Left lobe of liver (tissue), 2 donors: ENCODE results near the gene SMAD6. TPM values are rescaled to one million over a fixed set of nuclear protein-coding genes. Genes with fewer than 3 reads are reported as not detected.
"Not testable (repeated sequence)": the region's sequence is repeated elsewhere in the genome, so short reads cannot be mapped to it uniquely, and the experiment has no call there.

Experiments
- ATAC-seq: fragments of 200-7000 bp; cut with Tn5 transposase; one replicate; pipeline ENCODE4 v1.9.1; 2020; ENCODE audit warnings: mild to moderate bottlenecking, moderate library complexity
- DNase-seq: peaks from one replicate; pipeline ENCODE4 v3.0.0-alpha.2; 2020; ENCODE audit warnings: low spot score
- total RNA-seq: library from RNA; stranded (reverse); gene quantifications from one replicate; pipeline ENCODE4 v1.2.1, GENCODE V29; 2021
- donor health status: DM: no; HTN: no; CAD: no; lungs with moderate emphysema.
- donor health status: DM: no; HTN: yes; CAD: no.

Gene SMAD6
- total RNA-seq, 1 donor from 2014 or later = 16.2 TPM

DNA sequence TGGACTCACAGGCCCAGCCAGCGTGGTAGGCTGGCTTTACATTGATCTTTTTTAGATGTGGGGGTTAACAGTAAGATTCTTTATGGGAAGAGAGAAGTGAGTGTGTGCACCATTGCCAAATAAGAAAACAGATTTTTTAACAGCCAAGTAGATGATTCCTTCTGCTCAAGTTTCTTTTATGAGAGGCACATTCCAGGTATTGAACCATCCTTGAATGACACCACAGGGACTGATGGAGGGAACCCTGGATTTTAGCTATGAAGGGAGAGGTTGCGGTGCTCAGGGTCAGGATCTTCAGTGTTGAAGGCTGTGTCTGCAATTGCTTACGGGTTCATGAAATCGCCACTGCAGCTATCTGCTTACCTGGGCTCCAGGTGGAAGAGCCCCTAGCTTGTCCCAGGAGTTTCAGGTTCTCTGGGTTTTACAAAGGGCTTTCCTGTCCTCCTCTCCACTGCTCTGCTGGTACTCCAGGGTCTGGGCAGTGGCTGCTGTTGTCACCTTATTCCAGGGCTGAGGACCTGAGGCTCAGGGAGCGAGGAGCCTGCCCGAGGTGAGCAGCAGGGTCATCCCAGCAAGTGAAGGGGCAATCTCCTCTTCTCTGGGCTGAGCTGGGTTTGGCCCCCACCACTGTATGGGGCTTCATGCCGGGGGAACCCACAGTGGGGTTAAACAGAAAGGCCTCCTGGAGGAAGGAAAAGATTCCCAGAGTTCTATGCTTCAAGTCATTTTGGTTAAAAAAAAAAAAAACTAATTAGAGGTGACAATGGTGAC, 53.4 kb downstream of the SMAD6 start:
- DNase-seq (no peak), ATAC-seq (no peak)

GRCh38 chr15:66756295-66756694, 54.3 kb downstream of the SMAD6 start:
- DNase-seq (no peak), ATAC-seq (no peak)

- DNase-seq (no peak), ATAC-seq (no peak)
These were observed 55.0 kb downstream of the SMAD6 start for GRCh38 chr15:66757030-66757429.

GRCh38 chr15:66757521-66757920, 55.5 kb downstream of the SMAD6 start:
- ATAC-seq (no peak), DNase-seq (no peak)

DNA sequence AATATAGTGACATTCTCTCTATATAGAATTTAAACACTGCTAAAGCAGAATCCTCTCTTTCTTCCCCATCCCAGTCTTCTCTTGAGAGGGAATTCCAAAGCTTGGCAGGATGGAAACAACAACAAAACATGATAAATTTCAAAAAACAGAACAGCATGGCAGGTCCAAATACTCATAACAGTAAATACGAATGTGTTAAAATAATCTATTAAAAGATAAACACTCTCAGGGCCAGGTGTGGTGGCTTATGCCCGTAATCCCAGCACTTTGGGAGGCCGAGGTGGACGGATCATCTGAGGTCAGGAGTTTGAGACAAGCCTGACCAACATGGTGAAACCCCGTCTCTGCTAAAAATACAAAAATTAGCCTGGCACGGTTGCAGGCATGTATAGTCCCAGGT, 56.2 kb downstream of the SMAD6 start:
- ATAC-seq, DNase-seq: not testable (repeated sequence)

GRCh38 chr15:66758844-66759243, 56.8 kb downstream of the SMAD6 start:
- ATAC-seq (no peak), DNase-seq (no peak)

GRCh38 chr15:66760097-66760967, 58.3 kb downstream of the SMAD6 start:
- ATAC-seq = peak; percentile 30
- DNase-seq = no peak

DNA sequence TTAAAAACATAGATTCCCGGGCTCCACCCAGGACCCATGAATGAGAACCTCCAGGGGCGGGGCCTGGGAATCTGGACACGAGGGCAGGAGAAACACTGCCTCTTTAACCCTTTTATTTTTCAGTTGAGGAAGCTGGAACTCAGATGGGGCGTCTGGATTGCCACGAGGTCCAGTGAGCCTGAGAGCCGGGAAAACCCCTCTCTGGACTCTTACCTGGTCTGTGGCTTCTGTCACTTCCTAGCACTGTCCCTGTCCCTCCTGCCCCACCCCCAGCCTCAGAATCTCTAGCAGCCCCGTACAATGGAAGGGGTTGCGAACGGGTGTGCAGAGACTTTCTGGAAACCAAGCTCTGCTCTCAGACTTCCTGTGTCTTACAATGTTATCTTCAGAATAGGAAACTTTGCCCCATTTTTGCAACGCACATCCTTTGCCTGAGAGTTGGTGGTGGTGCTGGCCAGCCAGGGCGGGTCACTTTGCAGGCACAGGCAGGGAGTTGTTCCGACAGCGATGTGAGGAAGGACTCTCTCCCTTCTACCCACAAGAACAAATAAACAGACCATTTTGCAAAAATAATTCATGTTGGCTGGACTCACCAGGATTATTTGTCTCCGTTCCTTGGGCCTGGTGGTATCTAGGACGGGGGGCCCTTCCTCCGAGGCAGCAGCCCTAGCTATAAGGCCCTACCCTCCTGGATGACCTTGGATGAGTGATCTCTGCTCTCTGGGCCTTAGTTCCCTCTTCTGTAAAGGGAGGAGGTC, 59.1 kb downstream of the SMAD6 start:
- peak; percentile 35 for ATAC-seq
- DNase-seq = no peak

DNA sequence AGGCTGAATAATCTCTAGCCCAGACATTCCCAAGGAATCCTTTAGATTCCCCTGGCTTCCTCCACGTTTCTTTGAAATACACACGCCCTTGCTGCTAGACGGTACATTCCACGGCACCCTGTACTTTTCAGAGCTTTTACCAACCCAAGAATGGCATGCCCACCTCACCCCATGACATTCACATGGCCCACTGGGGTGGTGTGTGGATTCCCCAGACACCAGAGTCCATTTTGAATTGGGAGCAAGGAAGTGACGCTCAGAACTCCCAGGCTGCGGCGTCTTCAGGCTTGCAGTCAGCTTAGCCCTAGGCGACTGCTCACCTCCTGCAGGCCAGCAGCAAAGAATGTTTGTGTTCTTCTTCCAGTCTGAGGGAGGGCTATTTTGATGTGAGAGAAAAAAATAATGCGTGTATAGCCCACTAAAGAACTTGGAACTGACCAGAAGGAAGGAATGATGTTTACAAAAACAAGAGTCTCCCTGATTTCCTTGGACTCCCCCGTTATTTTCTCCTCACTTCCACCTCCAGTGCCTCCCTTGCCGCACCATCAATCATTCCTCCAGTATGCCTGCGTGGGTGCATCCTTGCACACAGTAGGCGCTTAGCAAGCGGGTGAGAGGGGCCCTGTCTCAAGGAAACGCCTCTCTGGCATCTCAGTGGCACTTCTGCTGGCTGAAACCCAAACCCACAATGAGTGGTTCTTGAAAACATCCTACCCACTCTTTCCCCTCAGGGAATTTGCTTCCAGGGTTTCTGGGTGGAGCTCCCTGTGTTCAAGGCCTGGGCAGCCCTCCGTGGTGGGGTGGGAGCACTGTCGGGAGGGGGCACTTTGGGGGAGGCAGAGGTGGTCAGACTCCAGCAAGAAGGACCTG, 59.9 kb downstream of the SMAD6 start:
- DNase-seq = no peak
- no peak for ATAC-seq

DNA sequence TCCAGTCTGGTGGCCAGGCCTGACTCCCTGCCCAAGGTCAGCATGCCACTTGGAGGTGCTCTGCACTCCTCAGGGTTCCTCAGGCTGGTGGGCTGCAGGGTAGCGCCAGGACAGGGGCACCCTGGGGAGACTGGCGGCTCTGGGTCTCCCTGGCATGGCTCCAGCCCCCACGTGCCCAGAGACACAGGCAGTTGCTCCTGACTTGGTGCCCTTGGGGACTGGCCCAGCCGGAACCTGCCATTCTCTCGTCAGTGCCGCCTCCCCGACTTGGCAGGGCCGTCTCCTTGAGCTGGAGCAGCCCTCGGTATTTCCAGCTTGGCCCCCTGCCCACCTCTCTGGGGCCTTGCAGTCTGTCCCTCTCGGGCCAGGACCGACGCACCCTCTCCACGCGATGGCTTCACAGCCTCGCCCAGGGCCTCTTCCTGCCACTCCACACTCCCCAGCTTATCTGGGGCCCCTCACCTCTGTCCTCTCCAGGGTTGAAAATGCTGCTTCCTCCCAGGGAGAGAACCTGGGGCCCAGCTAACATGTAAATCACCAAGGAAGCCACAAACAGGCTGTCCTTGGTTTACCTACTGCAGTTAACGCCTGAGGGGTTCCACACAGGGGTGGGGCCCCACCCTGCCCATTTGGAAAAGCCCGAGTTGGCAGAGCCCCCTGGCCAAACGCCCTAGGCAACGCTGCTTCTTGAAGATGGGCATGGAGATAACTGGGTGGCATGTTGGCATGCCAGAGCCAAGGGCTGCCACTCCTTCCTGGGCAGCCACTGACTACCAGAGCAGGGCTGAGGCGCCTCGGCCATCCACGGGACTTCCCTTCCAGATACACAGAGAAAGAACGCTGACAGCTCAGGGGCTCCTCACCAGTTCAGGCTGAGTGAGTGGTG, 61.4 kb downstream of the SMAD6 start:
- peak; percentile 73 for DNase-seq
- peak; percentile 31 for ATAC-seq

DNA sequence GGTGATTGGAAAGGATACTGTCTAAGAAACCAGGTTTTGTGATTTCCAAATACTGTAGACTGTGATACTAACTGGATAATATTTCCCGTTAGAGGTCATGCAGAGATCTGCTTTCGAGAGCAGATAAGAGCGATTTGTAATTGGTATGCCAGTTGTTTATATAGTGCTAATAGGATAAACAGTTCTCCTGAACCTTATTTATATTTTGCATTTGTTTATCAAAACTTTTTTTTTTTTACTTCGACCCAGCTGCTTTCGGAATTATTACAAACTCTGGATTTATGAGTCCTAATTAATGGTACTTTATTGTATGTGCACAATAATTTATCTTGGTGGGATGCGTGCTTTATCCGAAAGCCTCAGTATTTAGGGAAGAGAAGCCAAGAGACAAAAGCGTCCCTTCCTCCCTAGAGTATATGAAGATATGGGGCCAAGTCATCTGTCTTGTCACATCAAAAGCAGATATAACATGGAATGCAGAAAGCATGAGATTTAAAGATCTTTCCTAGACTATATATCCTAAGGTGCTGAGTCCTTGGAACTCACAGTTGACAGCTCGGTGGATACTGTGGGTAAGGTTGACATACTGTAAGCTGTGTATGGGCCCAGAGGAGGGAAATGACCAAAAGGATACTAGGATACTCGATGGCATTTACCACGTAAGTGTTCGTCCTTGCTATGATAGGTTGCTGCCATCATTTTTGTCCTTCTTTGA, 62.2 kb downstream of the SMAD6 start:
- no peak for DNase-seq
- no peak for ATAC-seq

GRCh38 chr15:66765478-66766281, 63.6 kb downstream of the SMAD6 start:
- DNase-seq = peak; percentile 76
- ATAC-seq = peak; percentile 47

DNA sequence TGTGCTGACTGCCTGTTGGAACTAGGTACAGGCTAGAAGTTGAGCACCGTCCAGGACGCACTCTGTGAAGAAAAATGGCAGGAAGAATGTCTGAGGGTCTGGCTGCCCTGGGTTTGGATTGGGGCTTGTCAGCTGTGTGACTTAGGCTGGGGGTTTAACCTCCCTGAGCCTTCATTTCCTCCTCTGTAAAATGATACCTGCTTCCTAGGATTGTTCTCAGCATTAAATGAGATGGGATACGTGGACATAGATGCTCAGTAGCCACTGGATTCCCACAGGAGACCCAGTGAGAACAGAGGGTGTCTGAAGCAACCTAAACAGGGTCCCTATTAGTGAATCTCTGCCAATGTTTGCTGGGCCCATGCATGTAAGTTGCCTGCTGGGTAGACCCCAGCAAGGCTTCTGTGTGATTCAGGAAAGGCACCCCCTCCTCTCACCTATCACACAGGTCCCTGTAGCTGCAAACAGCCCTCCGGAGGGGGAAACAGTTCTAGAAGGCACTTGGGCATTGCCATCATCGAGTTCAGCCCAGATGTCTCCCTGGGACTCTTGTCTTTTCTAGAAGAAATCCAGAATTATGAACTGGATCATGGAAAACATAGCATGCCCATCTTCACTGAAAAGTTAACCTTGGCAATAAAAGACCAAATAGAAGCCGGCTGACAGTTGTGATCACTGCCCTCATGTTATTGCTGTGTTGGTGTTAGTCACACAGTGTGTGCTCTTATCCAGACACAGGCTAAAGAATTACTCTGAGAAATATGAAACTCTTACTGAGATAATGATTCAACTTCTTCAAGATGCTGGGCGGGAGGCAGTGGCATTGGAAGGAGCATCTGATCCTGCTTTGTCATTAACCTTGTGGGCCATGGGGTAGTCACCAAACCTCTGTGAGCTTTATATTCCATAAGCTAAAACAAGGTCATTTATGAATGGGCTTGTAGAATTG, 64.5 kb downstream of the SMAD6 start:
- DNase-seq (no peak), ATAC-seq (no peak)

DNA sequence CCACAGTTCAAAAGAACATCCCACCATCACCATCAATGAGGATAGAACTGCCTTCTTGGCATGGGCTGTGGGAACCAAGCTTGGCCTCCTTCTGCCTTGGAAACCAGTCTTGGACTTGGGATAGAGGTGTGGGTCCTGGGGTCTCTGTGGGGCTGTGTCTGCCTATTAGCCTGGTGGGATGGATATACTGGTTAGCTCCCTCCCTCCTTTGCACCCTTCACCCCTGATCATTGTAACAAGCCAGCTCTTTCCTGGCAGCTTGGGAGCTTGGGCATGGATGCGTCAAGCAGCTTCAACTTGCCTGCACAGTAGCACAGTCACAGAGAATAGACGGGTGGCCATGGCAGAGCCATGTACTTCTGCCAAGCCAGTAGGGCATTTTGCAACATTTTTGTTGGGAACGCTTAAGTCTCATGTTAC, 65.2 kb downstream of the SMAD6 start:
- DNase-seq (no peak), ATAC-seq (peak; percentile 68)

DNA sequence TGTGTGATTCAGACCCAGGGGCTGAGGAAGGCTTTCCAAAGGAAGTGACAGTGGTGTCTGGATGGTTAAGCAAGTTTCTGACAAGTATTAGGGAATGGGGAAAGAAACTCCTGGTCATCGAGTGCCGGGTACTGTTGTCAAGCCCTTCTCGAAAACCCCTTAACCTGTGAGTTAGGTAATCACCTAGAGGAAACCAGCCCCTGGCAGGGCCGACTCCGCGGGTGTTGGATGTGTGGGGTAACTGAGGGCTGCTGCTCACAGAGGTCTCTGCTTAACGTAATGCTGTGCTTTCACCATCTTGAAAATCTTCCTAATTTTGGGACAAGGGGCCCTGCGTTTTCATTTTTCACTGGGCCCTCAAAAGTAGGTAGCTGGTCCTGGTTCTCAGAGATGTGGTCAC, 67.0 kb downstream of the SMAD6 start:
- DNase-seq (no peak), ATAC-seq (no peak)

DNA sequence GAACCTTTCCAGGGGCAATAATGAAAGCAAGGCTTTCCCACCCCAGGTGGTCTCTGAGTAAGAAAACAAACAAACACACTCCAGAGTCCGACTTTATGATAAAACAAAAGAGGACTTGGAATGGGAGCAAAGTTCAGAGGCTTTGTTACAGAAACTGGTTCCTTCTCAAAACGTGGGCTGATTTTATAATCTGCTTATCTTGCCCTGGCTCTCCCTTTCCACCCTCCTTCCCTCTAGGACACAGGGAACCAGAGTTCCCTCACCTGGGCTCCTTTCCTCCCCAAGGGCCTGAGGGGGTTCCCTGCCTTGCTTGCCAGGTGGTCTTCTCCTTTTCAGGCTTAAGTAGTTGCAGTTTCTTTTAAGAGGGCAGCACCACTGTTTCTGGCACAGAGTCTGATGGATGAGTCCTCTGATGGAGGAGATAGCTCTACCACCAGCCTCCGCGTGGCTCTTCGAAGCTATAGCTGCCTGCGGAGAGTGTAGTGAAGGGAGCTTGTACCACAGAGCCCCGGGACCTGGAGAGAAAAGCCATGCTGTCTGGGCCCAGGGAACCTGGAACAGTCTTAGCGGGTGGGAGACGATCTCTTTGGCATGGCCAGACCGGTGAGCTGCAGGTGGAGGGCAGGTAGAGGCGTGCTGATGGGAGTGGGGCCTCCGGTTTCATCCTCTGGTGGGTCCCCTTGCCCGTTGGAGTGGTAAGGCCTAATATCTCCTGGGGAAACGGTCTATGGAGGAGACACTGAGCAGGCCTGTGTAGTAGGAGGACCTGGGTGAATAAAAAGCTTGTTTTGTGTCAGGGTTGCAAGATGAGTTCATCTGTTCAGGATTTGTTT, 68.7 kb downstream of the SMAD6 start:
- DNase-seq (no peak), ATAC-seq (no peak)
